Caco-2 (cell line): ENCODE results near the gene TACR1. TPM values are rescaled to one million over a fixed set of nuclear protein-coding genes. Genes with fewer than 3 reads are reported as not detected.

ENCODE experiments used
- BruUV-seq: library from RNA; stranded (reverse); fragments of 400-500 nt; replicated peaks from 2 replicates; lab custom pipeline; 2021; lab: Mats Ljungman, UMichigan
- CTCF ChIA-PET: fragments of 300-600 bp; sonication (Branson Sonifier 250); formaldehyde crosslinking; loops from one replicate; lab custom pipeline; 2022; ENCODE audit warnings: antibody characterized with exemption; lab: Charles Lee
- POLR2A ChIA-PET: fragments of 300-600 bp; sonication (Branson Sonifier 250); formaldehyde crosslinking; loops from one replicate; lab custom pipeline; 2022; ENCODE audit warnings: antibody characterized with exemption; lab: Charles Lee
- DNase-seq, 2 experiments: peaks; one replicate each; pipeline versions ENCODE4 v3.0.0 to v3.0.0-alpha.2; 2020 to 2022
- H3K27me3 ChIP-seq: replicated peaks from 2 replicates; pipeline ENCODE4 v1.6.0; 2011; ENCODE audit warnings: low read length; ENCODE audit not compliant: control insufficient read depth, insufficient read depth
- H3K36me3 ChIP-seq: 2 replicates; pipeline ENCODE4 v1.5.1; 2011; ENCODE audit warnings: low read length; ENCODE audit not compliant: control insufficient read depth, insufficient read depth
- H3K4me1 ChIP-seq: fragments of 250-450 bp; sonication (Bioruptor Pico); 2 replicates; pipeline ENCODE4 v1.5.1; 2020; ENCODE audit warnings: mild to moderate bottlenecking
- H3K4me3 ChIP-seq: 2 replicates; pipeline ENCODE4 v1.5.1; 2011; ENCODE audit warnings: low read depth, mild to moderate bottlenecking, control low read depth, low read length
- H3K9me3 ChIP-seq: fragments of 250-450 bp; sonication (Bioruptor Pico); 2 replicates; pipeline ENCODE4 v1.5.1; 2020; ENCODE audit warnings: mild to moderate bottlenecking, moderate library complexity
- H3K27ac Mint-ChIP-seq: one replicate; pipeline ENCODE4 v1.8.0; 2022; ENCODE audit warnings: mixed read lengths; ENCODE audit not compliant: unreplicated experiment
- H3K27me3 Mint-ChIP-seq: one replicate; pipeline ENCODE4 v1.8.0; 2022; ENCODE audit warnings: mixed read lengths; ENCODE audit not compliant: insufficient read depth, unreplicated experiment
- H3K36me3 Mint-ChIP-seq: one replicate; pipeline ENCODE4 v1.8.0; 2022; ENCODE audit warnings: mild to moderate bottlenecking, mixed read lengths; ENCODE audit not compliant: insufficient read depth, unreplicated experiment
- H3K4me1 Mint-ChIP-seq: one replicate; pipeline ENCODE4 v1.8.0; 2022; ENCODE audit warnings: low read depth, mixed read lengths; ENCODE audit not compliant: unreplicated experiment
- H3K4me3 Mint-ChIP-seq: one replicate; pipeline ENCODE4 v1.8.0; 2022; ENCODE audit warnings: mild to moderate bottlenecking, moderate library complexity, mixed read lengths; ENCODE audit not compliant: unreplicated experiment
- H3K9me3 Mint-ChIP-seq: one replicate; pipeline ENCODE4 v1.8.0; 2022; ENCODE audit warnings: mixed read lengths; ENCODE audit not compliant: unreplicated experiment
- CTCF ChIP-seq, 2 experiments: fragments of 200-600 bp in 1 of 2; IDR thresholded peaks; 1 replicate in 1 of 2; 2 replicates in 1 of 2; pipeline versions ENCODE4 v1.5.1 to v1.8.0; 2011 to 2022; ENCODE audit warnings: antibody characterized with exemption in 1 of 2, control low read depth in 1 of 2, inconsistent platforms in 1 of 2, low read depth in 1 of 2, low read length in 1 of 2, mild to moderate bottlenecking in 1 of 2, moderate library complexity in 1 of 2; ENCODE audit not compliant: insufficient read depth in 1 of 2, severe bottlenecking in 1 of 2, unreplicated experiment in 1 of 2
- intact Hi-C: fragments of 100-400 bp; cut with micrococcal nuclease; formaldehyde crosslinking; loops from one replicate; pipeline ENCODE4 v1.10.0; 2022; ENCODE audit not compliant: unreplicated experiment
- total RNA-seq: library from RNA; stranded (reverse); gene quantifications from 2 replicates; pipeline ENCODE4 v1.2.3, GENCODE V29; 2022

The TACR1 gene
- total RNA-seq, 1 experiment from 2014 or later: 0.07 TPM

DNA sequence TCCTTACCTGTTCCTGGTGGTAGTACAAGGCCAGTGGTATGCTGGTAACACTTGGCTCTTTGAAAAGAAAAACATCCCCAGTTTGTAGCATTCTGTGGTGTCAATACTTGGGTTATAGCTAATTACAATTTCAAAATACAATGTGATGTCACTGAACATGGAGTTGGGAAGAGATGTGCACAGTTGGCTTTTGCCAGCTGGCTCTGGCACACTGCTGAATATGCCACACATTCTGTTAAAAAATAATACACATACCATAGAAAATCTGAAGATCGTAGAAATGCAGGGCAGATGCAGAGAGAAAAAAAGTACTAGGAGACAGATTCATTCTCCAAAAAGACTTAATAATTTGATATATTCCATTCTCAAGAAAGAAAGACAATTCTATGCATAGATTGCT lies 101.5 kb downstream of the TACR1 start:
- H3K4me1 Mint-ChIP-seq: peaks cover 34% of the 10 kb centered on the region
- DNase-seq: no peak
- ChIA-PET CTCF (no interaction called here), POLR2A (no interaction called here)
- no TSS peak for BruUV-seq
- H3K9me3 ChIP-seq: peaks cover 4% of the 10 kb centered on the region; the same call in 1 of the 2 replicates
- H3K9me3 Mint-ChIP-seq: no peaks in the 10 kb centered on the region
- H3K4me1 ChIP-seq: peaks cover 13% of the 10 kb centered on the region
- H3K27me3 ChIP-seq: no peaks in the 10 kb centered on the region
- intact Hi-C loops: loop anchor here (2.0 kb wide), 1 partner anchor 55 kb away; no protein-coding TSS in a partner anchor
- H3K4me3 ChIP-seq: no peak overlapping the region
- H3K36me3 ChIP-seq: no peaks in the 10 kb centered on the region
- TF ChIP-seq CTCF (IDR thresholded peaks at IDR 0.05; ENCODE audit: insufficient read depth in 1 of 2, low read depth in 1 of 2, low read length in 1 of 2, severe bottlenecking in 1 of 2, unreplicated experiment in 1 of 2): no peak
- H3K27ac Mint-ChIP-seq: no peak overlapping the region
- no peaks in the 10 kb centered on the region for H3K27me3 Mint-ChIP-seq
- H3K36me3 Mint-ChIP-seq: peaks cover 4% of the 10 kb centered on the region
- H3K4me3 Mint-ChIP-seq: no peak overlapping the region

- intact Hi-C loops: no loop called here
- DNase-seq: no peak
These were observed 104.9 kb downstream of the TACR1 start for GRCh38 chr2:75094405-75094804.

GRCh38 chr2:75090770-75091515 lies 108.4 kb downstream of the TACR1 start:
- Histone ChIP-seq H3K4me3 (no peak overlapping the region), H3K36me3 (no peaks in the 10 kb centered on the region), H3K9me3 (no peaks in the 10 kb centered on the region), H3K4me1 (peaks cover 2% of the 10 kb centered on the region; the same call in 1 of the 2 replicates), H3K27me3 (no peaks in the 10 kb centered on the region)
- Mint-ChIP-seq H3K27ac (no peak overlapping the region), H3K27me3 (no peaks in the 10 kb centered on the region), H3K4me3 (no peak overlapping the region), H3K9me3 (no peaks in the 10 kb centered on the region), H3K4me1 (peaks cover 2% of the 10 kb centered on the region), H3K36me3 (no peaks in the 10 kb centered on the region)
- CTCF ChIA-PET: no interaction called here
- intact Hi-C loops: no loop called here
- no peak for TF ChIP-seq CTCF (IDR thresholded peaks at IDR 0.05; ENCODE audit: insufficient read depth in 1 of 2, low read depth in 1 of 2, low read length in 1 of 2, severe bottlenecking in 1 of 2, unreplicated experiment in 1 of 2)
- POLR2A ChIA-PET: no interaction called here
- DNase-seq: no peak
- no TSS peak for BruUV-seq

More at GRCh38 chr2:75094405-75094804, 104.9 kb downstream of the TACR1 start:
- Histone ChIP-seq H3K4me3 (no peak overlapping the region), H3K4me1 (peaks cover 13% of the 10 kb centered on the region), H3K36me3 (no peaks in the 10 kb centered on the region), H3K9me3 (no peaks in the 10 kb centered on the region), H3K27me3 (no peaks in the 10 kb centered on the region)
- Mint-ChIP-seq H3K27ac (no peak overlapping the region), H3K4me1 (peaks cover 24% of the 10 kb centered on the region), H3K4me3 (no peak overlapping the region), H3K9me3 (no peaks in the 10 kb centered on the region), H3K27me3 (no peaks in the 10 kb centered on the region), H3K36me3 (peaks cover 4% of the 10 kb centered on the region)
- no TSS peak for BruUV-seq
- CTCF ChIA-PET: no interaction called here
- POLR2A ChIA-PET: no interaction called here
- no peak for TF ChIP-seq CTCF (IDR thresholded peaks at IDR 0.05; ENCODE audit: insufficient read depth in 1 of 2, low read depth in 1 of 2, low read length in 1 of 2, severe bottlenecking in 1 of 2, unreplicated experiment in 1 of 2)
